Measurements from ENCODE around the gene EPHA1.
"Not testable (repeated sequence)": the region's sequence is repeated elsewhere in the genome, so short reads cannot be mapped to it uniquely, and the experiment has no call there.

EPHA1 gene

GRCh38 chr7:143402233-143402632, 6.4 kb downstream of the EPHA1 start:
- not testable (repeated sequence) for DNase-seq (ENCODE audit: low read depth)

GRCh38 chr7:143401265-143401664, 7.4 kb downstream of the EPHA1 start:
- no peak for DNase-seq (ENCODE audit: low read depth)

- no peak for DNase-seq (ENCODE audit: low read depth)
These were observed 9.0 kb downstream of the EPHA1 start for GRCh38 chr7:143399642-143400041.

GRCh38 chr7:143399151-143399550, 9.5 kb downstream of the EPHA1 start:
- DNase-seq (ENCODE audit: low read depth): no peak

DNA sequence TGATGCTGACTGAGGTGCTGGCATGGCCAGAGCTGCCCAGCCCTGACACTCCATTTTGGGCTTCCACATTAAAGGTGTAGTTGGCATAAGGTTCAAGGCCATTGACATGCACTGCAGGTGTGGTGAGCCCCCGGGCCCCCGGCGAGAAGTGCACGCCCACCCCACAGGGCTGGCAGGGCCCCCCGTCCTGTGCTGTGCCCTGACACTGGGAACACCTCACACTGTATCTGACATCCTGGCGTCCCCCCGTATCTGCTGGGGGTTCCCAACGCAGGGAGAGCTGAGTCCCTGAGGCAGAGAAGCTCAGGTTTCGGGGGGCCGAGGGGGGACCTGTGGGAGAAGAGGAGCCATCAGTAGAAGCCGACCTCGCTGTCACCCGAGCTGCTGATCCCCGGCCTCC, 10.0 kb downstream of the EPHA1 start:
- DNase-seq (ENCODE audit: low read depth): no peak

DNA sequence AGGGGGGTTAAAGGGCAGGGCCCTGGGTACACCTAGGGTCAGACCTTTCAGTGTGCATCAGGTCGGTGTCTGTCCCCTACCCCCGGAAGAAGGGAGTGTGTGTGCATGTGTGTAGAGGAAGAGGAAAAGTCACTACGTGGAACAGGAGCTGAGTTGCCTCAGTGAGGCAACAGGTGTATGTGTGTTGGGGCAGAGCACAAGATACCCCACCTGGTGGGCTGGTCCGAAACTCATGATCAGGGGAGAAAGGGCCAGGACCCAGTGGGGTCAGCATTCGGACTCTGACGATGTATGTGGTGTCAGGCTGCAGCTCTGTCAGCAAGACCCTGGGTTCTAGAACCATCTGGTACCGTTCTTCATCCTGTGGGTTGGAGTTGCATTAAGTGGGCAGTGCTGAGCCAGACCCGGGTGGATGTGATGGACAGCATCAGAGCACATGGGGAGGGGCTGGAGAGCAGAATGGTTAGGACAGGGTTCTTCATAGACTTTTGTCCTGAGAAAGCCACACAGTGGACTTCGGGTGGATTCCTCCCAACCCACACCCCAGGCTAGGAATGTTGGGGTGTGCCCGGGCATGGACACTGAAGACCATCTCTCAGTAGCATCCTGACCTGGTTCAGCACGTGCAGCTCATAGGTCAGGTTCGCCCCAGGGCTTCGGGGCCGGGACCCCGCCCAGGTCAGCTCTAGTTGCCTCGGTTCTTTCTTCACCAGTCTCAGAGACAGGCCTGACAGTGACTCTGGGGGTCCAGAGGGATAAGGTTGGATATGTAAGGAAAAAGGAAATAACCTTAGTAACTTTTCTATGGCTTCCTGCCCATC, 10.7 kb downstream of the EPHA1 start:
- DNase-seq (ENCODE audit: low read depth): no peak

DNA sequence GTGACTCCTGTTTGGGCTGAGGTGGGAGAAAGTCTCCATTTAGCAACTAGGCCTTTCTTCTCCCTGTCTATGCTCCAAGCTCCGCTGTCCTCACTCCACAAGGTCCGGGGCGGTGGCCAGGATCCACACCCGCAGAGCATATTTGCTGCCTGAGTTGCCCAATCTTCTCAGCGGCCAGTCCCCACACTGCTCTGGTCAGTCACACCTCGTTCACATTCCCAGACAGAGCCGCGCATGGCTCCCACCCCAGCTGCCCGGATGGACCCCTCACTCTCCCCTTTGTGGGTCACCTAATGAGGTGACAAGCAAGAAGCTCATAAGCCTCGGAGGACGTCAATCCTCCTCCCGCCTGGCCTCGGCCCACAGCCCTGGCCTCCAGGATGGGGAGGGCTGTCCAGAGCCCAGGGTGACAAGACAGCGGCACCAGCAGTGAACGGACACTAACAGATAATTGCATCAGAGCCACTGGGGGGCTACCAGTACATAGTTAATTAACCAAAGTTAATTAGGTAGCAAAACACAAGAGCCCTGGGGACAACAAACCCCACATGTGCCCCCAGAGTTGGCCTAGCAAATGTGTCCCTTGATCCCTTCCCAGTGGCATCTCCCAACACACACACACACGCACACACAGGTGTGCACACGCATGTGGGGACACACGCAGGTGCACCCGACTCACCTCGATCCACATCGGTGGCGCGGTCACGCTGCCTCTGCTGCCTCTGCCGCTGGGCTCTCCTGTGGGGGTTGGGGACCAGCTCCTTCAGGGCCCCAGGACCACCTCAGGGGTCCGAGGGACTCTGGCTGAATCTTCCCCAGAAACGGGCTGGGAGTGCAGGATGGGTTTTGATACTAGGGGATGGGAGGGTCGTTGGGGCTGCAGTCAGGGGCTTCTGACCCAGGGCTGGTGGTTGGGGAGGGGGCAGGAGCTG, 11.8 kb downstream of the EPHA1 start:
- no peak for DNase-seq (ENCODE audit: low read depth)

GRCh38 chr7:143396182-143396581, 12.5 kb downstream of the EPHA1 start:
- no peak for DNase-seq (ENCODE audit: low read depth)

- DNase-seq (ENCODE audit: low read depth): no peak
These were observed 13.2 kb downstream of the EPHA1 start for GRCh38 chr7:143395187-143396149.

- DNase-seq (ENCODE audit: low read depth): no peak
These were observed 13.9 kb downstream of the EPHA1 start for GRCh38 chr7:143394777-143395176.

- DNase-seq (ENCODE audit: low read depth): no peak
These were observed 14.6 kb downstream of the EPHA1 start for GRCh38 chr7:143394068-143394467.

DNA sequence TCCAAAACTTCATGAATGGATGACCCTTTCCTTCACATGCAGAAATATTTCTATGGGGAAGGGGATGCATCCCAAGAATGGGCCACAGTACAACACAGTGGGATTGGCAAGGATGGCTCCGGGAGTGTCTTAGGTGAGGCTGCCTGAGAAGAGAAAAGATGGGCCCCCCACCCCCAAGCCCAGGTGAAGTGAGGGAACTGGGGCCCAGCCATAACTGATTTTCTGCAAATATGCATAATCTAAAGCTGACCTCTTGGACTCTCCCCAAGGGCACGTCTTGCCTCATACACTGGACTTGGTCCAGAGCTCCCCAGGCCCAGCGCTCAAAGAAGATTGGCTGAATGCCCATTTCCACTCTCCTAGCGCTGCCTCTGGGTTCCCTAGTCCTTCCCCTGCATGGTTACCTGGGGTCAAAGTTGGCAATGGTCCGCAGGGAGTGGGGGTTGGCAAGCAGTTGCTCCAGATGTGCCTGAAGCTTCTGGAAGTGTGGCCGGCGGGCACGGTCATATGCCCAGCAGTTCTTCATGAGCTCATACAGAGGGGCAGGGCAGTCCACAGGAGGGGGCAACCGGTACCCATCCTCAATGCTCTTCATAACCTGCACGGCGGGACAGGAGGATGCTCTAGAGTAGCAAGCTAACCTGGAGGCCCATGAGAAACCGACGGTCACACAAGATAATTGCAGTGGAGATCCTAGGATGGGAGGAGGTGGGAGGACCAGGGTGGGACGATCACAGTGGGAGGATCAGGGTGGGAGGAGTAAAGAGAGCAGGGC, 15.2 kb downstream of the EPHA1 start:
- DNase-seq (ENCODE audit: low read depth): no peak

GRCh38 chr7:143392875-143393266, 15.8 kb downstream of the EPHA1 start:
- no peak for DNase-seq (ENCODE audit: low read depth)

DNA sequence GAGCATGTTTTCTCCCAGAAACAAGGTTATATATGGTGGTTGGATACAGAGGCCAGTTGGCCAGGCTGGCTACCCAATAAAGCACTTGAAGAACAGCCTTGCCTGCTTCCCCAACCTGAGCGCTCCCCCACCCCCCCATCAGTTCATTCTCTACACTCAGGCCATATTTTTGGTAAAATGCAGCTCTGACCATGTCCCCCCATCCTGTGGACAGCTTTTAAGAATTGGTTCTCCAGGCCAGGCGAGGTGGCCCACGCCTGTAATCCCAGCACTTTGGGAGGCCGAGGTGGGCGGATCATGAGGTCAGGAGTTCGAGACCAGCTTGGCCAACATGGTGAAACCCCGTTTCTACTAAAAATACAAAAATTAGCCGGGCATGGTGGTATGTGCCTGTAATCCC, 16.2 kb downstream of the EPHA1 start:
- not testable (repeated sequence) for DNase-seq (ENCODE audit: low read depth)

DNA sequence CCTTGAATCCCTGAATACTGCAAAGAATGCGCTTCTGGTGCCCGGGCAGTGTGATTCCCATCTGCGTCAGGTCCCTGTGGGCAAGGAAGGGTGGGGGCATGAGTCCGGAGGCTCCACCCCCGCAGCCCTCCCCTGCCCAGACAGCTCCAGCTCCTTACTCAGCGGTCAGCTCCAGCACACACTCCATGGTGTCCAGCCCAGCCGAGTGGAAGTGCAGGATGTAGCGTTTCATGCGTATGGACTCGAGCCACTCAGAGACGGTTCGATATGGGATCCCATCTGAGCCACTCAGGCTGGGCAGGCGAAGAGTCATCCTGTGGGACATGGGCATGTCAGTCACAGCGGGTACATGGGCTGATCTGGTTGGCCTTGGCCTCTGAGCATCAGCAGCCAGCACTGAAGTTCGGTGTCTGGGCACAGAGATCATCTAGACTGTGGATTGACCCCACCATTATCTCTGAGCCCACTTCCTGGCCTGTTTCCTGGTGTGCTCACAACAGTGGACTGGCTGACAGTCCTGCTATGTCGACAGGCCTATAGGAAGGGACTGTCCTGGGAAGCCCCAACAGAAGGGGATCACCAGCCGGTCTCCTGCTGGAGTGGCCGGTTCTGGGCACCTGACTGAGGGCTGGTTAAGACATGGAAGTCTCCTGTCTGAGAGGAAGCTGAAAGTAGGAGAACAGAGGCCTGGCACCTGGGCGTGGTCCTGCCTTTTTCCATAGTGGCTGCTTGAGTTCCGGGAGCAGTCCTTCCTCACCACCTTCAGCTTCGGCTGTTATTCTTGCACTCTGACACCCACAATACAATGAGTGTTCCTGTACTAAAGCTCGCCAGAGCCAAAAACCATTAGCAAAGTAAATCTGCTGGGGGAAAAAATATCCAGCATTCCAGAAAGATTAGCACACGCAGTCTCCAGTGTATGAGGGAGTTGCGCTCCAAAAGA, 16.9 kb downstream of the EPHA1 start:
- no peak for DNase-seq (ENCODE audit: low read depth)

DNA sequence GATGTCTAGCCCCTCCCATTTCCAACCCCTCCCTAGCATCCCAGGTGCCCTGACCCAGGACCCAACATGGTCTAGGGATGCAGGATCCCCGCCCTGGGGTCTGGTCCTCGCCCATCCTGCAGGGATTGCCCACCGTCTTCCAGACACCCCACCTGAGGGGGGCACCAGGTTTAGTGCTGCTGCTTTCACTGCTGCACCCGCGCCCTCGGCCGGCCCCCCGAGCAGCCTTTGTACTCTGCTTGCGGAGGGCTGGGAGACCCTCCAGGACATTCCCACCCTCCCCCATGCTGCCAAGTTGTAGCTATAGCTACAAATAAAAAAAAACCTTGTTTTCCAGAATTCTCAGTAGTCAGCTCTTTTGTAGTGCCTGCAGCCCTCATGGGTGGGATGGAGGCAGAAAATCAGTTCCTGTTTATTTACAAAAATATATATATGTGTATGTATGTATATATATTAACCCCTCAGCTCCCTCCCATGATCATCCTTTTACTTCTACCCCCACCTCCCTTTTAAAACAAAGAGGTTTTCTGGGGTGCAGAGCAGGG, 17.8 kb downstream of the EPHA1 start:
- DNase-seq (ENCODE audit: low read depth): no peak

DNA sequence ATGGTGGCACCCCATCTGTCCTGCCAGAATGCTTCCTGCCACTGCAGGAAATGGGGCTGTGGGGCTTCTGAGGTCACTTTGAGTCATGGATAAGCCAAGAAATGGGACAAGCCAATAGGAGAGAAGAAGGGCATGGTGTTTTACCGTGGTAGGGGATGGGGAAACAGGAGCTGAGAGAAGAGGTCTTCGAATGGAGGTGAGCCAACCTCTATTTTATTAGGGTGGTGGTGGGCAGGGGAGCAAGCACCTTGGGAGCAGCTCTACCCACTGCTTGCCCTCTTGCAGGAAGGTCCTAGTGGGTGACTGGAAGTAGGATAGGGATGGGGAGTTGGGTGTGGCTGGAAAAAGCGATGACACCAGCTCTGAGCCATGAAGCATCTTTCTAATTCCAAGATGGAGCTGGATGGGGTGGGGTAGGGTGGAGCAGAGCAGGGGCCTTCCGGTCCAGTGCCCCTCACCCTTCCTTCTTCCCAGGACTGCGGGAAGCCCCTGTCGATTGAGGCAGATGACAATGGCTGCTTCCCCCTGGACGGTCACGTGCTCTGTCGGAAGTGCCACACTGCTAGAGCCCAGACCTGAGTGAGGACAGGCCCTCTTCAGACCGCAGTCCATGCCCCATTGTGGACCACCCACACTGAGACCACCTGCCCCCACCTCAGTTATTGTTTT, 18.4 kb downstream of the EPHA1 start:
- DNase-seq (ENCODE audit: low read depth): no peak

- DNase-seq (ENCODE audit: low read depth): no peak
These were observed 19.1 kb downstream of the EPHA1 start for GRCh38 chr7:143389316-143390103.
